NCI-H2196 treated with DMSO at 0.1 percent for 48 hours (cell line): ENCODE measurements around the gene IYD.
"Not testable (repeated sequence)": the region's sequence is repeated elsewhere in the genome, so short reads cannot be mapped to it uniquely, and the experiment has no call there.

Experiments
- DNase-seq: peaks from one replicate; lab custom pipeline; 2025; ENCODE audit not compliant: unreplicated experiment; lab: John Stamatoyannopoulos, UW

Gene IYD

DNA sequence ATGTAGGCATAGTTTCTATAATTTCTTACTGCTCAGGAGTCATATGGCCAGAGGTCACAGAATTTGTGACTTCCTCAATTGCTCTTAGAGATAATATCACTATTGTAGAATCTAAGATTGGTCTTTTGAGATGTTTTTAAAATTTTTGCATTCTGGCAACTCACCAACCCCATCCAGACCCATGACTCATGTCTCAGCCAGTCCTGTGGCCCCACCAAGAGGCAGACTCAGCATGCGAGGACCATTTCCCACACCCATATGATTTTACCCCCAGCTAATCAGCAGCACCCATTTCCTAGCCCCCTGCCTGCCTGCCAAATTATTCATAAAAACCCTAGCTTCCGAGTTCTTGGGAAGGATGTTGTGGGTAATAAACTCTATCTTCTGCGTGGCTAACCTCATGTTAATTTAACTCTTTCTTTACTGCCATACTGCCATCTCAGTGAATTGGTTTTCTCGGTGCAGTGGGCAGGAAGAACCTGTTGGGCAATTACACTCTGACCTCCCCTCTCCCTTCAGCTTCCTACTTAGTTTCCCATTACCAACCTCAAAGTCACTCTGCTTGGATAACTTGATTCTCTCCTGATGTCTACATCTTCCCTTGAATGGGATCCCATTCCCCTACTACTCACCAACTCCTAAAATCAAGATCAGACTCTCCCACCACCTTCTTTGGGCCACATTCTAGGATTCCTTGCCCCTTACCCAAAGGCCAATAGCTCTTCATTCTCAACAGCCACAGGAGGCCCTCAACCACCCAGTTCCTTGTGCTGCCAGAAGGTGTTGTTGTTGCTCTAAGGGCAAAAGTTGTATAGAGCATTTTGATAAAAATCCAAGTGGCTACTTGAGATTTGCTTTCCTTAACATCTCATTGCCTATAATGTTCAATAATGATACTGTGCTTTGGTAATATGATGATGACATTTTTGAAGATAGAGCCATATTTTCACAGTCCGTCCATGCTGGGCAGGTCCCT lies 16.2 kb upstream of the IYD start:
- no peak for DNase-seq

DNA sequence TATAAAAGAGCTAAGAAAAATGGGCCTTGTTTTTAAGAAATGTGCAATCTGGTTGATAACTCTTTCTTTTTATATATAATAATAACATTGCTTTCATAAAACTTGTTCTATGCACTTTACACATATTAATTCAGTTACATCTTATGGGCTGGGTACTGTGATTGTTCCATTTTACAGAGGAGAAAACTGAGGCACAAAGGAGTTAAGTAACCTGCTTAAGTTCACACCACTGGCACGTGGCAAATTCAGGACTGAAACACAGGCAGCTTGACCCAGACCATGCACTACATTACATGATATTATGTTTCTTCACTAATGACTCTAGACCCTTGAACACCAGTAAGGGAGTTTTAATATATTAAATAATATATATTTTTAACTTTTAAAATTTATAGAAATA lies 15.4 kb upstream of the IYD start:
- no peak for DNase-seq

DNA sequence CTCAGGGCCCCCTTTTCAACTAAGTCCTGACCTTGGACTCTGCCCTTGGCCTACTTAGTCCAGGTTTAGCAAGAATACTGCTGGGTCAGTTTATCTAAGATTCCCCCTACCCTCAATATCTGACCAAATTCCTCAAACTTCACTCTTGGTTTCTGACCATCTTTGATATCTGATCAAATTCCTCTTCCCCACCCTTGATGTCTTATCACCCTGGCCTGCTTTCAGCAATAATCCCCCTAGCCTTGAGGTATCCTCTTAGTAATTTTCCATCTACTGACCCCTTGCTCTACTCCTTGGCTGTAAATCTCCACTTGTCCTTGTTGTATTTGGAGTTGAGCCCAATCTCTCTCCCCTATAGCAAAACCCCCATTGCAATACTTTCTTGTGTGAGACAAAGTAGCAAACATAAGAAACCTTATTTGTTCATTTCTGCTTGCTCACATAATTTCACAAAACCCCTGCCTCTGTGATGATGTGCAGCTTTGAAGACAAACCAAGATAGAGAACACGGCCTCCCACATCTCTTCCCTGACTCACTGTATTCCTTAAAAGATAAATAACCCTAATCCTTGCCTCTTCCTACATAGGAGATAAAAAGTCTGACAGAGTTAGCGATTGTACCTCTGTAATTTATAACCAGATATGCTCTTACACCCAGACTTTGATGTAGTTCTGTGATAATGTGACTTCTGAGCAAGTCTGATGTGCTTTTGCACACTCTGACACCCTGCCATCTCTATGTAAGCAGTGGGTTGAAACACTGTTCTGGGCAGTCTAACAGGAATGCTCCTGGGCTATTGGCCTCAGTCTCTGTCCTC lies 13.8 kb upstream of the IYD start:
- no peak for DNase-seq

DNA sequence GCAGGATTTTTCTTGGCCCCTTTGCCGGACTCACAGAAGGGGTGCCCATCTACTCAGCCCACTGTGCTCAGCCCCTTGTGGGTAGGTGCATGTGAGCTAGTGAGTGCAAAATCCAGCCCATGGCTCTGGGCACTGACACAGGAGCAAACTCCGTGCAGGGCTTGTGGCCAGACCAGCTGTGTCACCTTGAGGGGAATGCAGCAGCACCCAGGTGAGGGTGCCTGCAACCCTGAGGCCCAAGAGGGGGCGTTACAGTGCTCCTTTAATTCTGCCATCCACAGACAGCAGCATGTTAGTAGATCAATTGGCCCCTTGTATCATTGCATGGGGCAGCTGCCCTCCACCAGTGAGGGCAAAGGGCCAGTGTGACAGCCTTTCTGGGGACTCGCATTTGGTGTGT lies 12.9 kb upstream of the IYD start:
- no peak for DNase-seq

DNA sequence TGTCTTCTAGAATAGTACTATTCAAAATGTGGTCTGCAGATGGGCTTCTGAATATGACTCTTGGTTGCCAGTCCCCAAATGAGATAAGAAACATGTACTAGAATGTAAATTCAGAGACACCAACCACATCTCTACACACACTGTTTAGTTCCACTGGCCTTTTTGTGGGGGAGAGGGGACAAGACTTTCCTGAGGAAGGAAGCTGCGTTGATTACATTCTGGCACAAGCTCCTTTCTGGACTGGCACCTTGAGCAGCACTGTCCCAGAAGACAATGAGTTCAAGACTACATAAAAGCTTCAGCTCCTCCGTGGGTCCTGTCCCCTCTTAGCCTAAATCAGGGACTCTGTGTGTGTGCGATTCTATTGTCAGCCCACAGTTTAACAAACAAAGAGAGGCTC lies 6.9 kb upstream of the IYD start:
- DNase-seq: no peak

DNA sequence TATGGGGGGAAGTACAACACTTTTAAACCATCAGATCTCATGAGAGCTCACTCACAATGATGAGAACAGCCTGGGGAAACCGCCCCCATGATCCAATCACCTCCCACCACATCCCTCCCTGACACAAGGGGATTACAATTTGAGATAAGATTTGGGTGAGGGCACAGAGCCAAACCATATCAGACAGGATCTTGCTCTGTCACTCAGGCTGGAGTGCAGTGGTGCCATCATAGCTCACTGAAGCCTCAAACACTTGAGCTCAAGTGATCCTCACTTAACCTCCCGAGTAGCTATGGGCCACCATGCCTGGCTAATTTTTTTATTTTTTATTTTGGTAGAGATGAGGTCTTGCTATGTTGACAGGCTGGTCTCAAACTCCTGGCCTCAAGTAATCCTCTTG lies 5.1 kb upstream of the IYD start:
- no peak for DNase-seq

DNA sequence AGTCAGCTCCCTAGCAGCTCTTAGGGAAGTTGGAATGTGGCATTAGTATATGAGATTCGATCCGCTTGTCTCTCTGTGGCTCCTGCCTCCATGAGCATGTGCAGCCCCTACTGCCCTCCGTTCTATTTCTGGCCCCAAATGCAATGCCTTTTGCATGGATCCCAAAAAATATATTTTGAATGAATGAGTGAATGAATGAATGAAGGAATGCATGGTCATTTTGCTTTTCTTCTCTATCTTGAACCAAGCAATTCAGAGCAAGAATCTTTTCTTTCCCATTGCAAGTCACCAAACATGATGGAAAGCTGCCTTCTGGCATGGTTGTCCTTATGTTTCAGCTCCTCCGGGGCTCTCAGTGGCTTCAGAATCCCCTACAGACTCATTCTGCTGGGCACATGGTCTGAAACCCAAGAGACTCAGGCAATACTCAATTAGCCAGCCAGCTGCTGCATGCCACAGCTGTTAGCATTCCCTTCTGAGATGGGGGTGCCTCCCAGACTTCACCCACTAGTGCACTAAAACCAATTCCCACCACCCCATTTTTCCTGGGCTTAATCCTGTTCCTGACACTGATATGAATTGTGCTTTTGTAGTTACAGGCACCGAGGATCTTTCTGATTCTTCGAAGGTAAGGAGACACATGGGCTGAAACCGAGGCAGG lies 2.6 kb upstream of the IYD start:
- DNase-seq: no peak

DNA sequence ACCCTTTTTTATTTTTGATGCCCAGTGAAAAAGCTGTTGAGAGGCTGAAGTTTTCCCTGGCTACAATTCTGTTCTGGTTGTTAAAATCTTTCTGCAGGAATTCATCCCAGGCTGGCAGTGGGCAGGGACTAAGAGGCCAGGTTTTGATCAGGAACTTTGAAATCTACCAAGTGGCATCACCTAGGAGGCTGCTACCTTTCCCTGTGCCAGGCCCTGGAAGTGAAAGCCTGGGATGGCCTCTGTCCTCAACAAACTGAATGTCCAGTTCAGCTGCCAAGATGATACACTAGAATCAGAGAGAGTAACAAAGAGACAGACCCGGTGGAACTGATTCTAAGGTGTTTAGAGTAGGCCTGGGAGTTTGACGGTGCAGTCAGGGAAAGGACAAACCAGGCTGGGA lies 596 bp downstream of the IYD start:
- no peak for DNase-seq

DNA sequence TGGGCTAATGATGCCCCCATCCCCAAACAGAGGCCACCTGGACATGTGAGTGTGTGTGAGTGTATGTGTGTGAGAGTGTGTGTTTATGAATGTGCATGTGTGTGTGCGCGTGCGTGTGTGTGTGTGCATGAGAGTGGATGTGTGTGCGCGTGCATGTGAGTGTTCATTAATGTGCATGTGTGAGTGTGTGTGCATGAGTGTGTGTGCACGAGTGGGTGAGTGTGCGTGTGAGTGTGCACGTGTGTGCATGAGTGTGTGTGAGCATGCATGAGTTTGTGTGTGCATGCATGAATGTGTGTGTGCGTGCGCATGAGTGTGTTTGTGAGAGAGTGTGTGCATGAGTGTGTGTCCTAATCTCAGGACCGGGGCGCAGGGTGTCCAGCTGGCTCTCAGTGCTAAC lies 1.3 kb downstream of the IYD start:
- no peak for DNase-seq

DNA sequence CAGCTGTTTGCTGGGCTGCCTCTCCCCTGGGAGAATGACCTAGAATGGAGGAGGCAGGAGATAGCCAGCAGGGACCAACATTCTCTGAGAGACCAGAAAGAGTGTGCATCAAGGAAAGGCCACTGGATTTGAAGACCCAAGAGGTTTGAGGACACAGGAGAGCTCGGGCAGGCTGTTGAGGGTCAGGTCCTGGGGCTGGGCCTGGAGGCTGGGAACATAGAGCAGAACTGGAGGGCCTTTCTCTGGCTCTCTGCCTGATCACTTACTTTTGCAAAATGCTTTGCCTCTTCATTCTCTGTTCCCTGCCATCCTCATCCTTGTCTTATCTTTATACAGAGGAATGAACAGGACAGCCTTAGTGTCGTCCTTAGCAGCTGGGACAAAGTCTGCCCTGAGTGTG lies 2.5 kb downstream of the IYD start:
- no peak for DNase-seq

DNA sequence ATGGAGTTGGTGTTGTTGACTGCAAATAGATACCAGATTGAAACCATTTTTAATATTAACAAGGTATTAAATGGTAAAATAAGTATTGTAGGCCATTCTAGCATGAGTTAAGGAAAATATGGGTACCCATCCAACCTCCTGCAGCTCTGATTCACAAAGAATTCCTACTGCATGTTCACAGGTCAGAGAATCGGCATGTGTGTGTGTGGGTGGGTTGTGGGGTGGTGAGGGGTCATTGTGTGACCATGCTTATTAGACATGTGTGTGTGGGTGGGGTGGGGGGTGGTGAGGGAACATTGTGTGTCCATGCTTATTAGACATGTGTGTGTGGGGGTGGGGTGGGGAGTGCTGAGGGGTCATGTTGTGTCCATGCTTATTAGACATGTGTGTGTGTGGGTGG lies 3.2 kb downstream of the IYD start:
- no peak for DNase-seq

DNA sequence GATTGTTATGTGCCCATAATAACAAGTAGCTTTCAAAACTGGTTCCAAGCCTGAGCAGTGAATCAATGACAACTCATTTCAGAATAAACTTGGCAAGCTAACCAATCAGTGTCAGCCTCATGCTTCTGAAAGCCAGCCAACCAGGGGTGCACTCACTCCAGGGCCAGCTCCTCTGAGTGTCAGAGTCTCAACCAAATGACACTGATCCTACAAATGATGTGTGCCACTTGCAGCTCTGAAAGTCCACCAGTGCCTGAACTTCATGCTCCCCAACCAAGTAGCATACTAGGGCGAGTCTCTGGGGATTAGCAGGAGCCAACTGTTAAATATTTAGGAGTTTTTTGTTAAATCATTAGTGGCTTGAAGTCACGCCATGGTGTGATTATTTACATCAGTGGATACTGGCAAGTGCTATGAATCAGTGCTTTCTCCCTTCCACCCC lies 4.5 kb downstream of the IYD start:
- no peak for DNase-seq

DNA sequence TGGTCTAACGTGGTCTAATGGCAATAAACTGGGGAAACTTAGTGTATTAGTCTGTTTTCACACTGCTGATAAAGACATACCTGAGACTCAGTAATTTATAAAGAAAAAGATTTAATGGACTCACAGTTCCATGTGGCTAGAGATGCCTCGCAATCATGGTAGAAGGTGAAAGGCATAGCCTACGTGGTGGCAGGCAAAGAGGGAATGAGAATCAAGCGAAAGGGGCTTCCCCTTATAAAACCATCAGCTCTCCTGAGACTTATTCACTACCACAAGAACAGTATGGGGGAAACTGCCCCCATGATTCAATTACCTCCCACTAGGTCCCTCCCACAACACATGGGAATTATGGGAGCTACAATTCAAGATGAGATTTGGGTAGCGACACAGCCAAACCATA lies 5.5 kb downstream of the IYD start:
- DNase-seq: not testable (repeated sequence)

DNA sequence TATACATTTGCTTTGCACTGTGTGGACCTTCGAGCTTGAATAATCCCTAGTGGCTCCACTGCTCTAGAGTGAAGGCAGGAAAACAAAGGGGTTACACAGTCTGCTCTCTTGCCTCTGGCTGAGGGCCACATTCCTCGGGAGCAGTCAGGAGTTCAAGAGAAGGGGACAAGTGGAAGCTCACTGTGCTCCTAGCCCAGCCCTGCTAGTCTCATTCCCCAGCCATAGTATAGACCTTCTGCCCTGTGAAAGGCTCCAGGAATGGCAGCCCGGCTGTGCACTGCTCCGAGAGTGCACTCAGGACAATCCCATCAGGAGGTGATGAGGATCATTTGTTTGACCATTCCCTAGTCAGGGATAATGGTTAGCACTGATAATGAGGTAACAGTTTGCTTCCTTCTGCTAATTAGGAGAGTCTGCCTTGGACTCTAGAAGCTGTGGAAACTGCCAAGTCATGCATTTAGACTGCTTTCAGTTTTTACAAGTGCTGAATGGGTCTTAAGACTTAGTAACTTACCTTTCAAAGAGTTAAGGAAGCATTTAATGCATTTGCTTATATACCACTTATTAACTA lies 8.5 kb downstream of the IYD start:
- no peak for DNase-seq

DNA sequence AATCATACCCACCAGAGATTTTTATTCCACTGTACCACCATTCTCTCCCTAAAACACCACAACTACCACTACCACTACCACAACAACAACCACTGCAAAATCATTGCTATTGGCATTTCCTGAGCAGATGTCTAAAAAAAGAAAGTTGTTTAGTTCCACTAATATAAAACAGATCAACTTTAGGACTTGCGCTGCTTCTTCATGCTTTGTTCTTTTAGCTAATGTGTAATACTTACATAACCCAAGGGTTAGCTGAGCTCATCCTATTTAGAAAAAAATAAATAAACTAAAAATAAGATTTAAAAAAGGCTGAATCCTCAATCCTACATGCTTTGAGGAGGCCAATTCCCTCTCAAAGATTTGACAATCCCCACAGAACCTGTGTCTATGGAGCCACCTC lies 11.4 kb downstream of the IYD start:
- no peak for DNase-seq

DNA sequence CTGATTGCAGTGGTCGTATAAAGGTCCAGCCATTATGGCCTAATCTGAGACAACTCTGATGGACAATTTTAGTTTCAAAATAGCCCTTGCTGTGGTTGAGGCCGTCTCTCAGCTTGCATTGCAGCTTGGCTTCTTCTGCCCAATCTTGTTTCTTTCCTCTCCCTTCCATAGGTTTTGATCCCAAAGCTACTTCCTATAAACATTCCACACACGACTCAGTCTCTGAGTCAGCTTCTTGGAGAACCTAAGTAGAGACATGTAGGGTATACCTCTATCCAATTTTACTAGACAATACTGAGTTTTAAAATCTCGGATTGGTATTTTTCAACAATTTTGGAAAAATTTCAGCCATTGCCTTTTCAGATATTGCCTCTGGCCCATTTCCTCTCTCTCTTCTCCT lies 13.4 kb downstream of the IYD start:
- no peak for DNase-seq

DNA sequence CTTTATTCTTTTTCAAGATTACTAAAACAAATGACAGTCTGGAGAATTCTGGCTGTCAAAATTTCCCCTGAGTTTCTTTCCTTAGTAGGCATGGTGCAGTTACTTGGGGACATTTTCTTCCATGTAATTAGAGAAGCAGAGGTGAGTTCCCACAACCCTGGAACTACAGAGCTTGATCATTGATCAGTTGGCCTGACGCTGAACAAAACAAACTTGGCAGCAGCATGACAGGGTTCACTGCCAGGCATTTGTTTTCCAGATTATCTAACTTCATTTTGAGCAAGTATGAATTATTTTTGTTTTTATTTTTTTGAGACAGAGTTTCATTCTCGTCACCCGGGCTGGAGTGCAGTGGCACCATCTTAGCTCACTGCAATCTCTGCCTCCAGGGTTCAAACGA lies 22.6 kb downstream of the IYD start:
- no peak for DNase-seq

DNA sequence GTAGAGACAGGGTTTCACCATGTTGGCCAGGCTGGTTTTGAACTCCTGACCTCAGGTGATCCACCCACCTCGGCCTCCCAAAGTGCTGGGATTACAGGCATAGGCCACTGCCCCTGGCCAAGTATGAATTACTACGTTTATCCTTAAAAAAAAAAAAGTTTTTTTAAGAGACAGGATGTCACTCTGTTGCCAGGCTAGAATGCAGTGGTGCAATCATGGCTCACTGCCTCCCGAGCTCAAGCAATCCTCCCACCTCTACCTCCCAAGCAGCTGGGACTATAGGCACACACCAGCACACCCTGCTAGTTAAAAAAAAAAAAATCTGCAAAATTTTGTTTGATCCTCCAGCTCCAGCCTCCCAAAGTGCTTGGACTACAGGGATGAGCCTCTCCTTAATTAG lies 23.1 kb downstream of the IYD start:
- no peak for DNase-seq

DNA sequence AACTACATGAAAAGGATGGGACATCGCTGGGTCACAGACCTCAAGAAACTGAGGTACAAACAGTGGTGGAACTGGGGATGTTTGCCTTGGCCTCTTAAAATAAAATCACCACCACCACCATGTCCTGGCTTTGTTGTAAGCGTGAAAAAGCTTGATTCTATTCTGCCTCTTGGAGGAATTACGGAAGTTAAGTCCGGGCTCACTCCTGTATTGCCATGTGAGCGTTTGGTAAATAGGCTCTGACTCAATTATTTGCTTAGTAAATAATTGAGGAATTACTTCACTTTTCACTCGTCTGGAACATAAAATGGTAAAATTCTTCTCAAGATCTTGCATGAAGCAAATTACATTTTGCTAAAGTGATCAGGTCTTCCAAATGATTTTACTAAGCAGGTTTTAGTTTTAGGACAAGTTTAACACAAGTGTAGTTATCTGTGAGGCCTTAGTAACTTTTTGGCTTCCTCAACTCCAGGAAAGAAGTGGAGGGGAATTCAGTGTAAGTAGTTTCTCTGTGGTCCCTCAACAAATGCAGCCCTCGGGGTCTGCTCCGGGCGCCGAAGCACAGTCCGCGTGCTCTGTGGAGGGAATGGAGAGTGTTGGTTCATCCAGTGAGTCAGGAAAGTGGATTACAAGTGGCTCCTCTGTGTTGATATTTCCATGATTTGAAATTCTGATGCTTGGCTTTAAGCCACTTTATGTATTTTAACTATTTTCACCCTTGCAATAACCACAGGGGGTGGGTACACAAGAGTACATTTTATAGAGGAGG lies 23.8 kb downstream of the IYD start:
- no peak for DNase-seq

DNA sequence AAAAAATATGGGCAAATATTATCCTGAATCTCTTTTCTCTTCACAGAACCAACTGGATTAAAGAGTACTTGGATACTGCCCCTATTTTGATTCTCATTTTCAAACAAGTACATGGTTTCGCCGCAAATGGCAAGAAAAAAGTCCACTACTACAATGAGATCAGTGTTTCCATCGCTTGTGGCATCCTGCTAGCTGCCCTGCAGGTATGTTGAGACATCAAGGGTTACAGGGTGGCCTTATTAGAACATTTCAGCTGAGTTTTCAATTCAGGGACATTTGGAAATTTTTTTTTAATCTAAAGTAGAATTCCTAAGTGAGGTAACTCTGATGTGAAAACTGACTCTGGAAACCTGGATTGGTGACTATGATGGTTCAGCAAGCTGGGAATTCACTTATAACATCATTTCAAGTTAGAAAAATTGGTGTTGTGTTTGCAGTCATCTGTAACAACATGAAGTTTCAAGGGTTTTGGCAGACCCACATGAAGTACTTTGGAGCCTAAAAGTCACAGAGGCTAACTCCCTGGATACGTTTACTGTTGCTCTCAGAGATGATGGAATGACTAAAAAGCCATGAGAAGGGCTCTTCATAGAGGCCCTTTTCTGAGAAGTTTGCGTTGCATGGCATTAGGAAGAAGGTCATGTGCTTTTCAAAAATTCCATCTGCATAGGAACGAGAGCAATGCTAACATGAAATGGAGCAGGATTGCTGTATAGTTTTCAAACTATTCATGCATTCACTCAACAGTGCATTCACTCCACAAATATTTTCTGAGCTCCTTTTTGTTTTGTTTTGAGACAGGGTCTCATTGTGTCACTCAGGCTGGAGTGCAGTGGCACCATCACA lies 25.5 kb downstream of the IYD start:
- no peak for DNase-seq
